HepG2 (cell line): ENCODE results near the gene ATP6V0E1.

Source experiments
- BCL6 ChIP-seq: IDR thresholded peaks from 2 replicates; pipeline ENCODE4 v1.6.1; 2016; ENCODE audit warnings: missing genetic modification reagents, missing compliant biosample characterization
- BHLHE40 ChIP-seq: IDR thresholded peaks from 2 replicates; pipeline ENCODE4 v1.6.1; 2011; ENCODE audit warnings: low read length, improper control_type of control experiment
- CTCF ChIP-seq: sonication (generic); formaldehyde crosslinking; IDR thresholded peaks from 2 replicates; pipeline ENCODE4 v1.5.0; 2020; ENCODE audit warnings: mild to moderate bottlenecking, missing genetic modification reagents, moderate library complexity
- ETV6 ChIP-seq: sonication (generic); formaldehyde crosslinking; conservative IDR thresholded peaks from 2 replicates; pipeline ENCODE4 v1.4.0; 2020; ENCODE audit warnings: missing genetic modification reagents
- EZH2 ChIP-seq: conservative IDR thresholded peaks from 2 replicates; pipeline ENCODE4 v1.6.1; 2012; ENCODE audit warnings: mild to moderate bottlenecking, low read depth, low read length, moderate library complexity
- NFE2L2 ChIP-seq: fragments of 150-350 bp; IDR thresholded peaks from 2 replicates; pipeline ENCODE4 v1.6.1; 2014; ENCODE audit warnings: low read length
- PATZ1 ChIP-seq: sonication (generic); formaldehyde crosslinking; IDR thresholded peaks from 2 replicates; pipeline ENCODE4 v1.4.0; 2020; ENCODE audit warnings: missing genetic modification reagents
- RAD51 ChIP-seq: fragments of 450-650 bp; IDR thresholded peaks from 2 replicates; pipeline ENCODE4 v1.6.1; 2016; ENCODE audit warnings: borderline replicate concordance
- TCF7 ChIP-seq: sonication (generic); IDR thresholded peaks from 2 replicates; pipeline ENCODE4 v1.6.1; 2016; ENCODE audit warnings: antibody characterized with exemption, low read depth
- TEAD2 ChIP-seq: sonication (generic); formaldehyde crosslinking; IDR thresholded peaks from 2 replicates; pipeline ENCODE4 v1.9.0; 2021; ENCODE audit warnings: missing genetic modification reagents

- no peak for TF ChIP-seq BCL6
- TF ChIP-seq ETV6 (CRISPR knock-in tag): no peak
- no peak for TF ChIP-seq EZH2
- no peak for TF ChIP-seq NFE2L2
- no peak for TF ChIP-seq BHLHE40
- TF ChIP-seq RAD51: no peak
- TF ChIP-seq PATZ1: no peak
- TF ChIP-seq TCF7: no peak
- no peak for TF ChIP-seq TEAD2
- no peak for TF ChIP-seq CTCF (CRISPR knock-in tag)
These were observed 48.5 kb upstream of the ATP6V0E1 start for GRCh38 chr5:172935096-172935495.
